ENCODE measurements around the gene NRDE2.

Gene NRDE2

GRCh38 chr14:90331497-90332270, at the start of gene NRDE2:
TSS of gene NRDE2 (minus strand) at chr14:90331941. CDS start at chr14:90331904, 37 bp downstream.
- DNase-seq: peak; percentile 64

GRCh38 chr14:90381011-90381786, 49.5 kb upstream of the NRDE2 start:
- no peak for DNase-seq

- DNase-seq: no peak
These were observed 47.4 kb upstream of the NRDE2 start for GRCh38 chr14:90379106-90379505.

GRCh38 chr14:90378249-90378648, 46.5 kb upstream of the NRDE2 start:
- DNase-seq: no peak

GRCh38 chr14:90375934-90376333, 44.2 kb upstream of the NRDE2 start:
- no peak for DNase-seq

- no peak for DNase-seq
These were observed 43.1 kb upstream of the NRDE2 start for GRCh38 chr14:90374813-90375212.

- DNase-seq: no peak
These were observed 42.1 kb upstream of the NRDE2 start for GRCh38 chr14:90373887-90374286.

GRCh38 chr14:90368946-90369721, 37.4 kb upstream of the NRDE2 start:
- peak; percentile 12 for DNase-seq

GRCh38 chr14:90362558-90362896, 30.8 kb upstream of the NRDE2 start:
- DNase-seq: no peak

GRCh38 chr14:90361865-90362557, 30.3 kb upstream of the NRDE2 start:
- DNase-seq: no peak

GRCh38 chr14:90358359-90358758, 26.6 kb upstream of the NRDE2 start:
- DNase-seq: no peak

GRCh38 chr14:90356925-90357324, 25.2 kb upstream of the NRDE2 start:
- DNase-seq: no peak

GRCh38 chr14:90355540-90356518, 24.1 kb upstream of the NRDE2 start:
- no peak for DNase-seq

GRCh38 chr14:90354551-90355298, 23.0 kb upstream of the NRDE2 start:
- no peak for DNase-seq

- no peak for DNase-seq
These were observed 18.0 kb upstream of the NRDE2 start for GRCh38 chr14:90349739-90350138.

GRCh38 chr14:90348270-90348669, 16.5 kb upstream of the NRDE2 start:
- DNase-seq: no peak

GRCh38 chr14:90345239-90345557, 13.5 kb upstream of the NRDE2 start:
- DNase-seq: no peak

GRCh38 chr14:90344331-90345238, 12.8 kb upstream of the NRDE2 start:
- DNase-seq: no peak

GRCh38 chr14:90342327-90342726, 10.6 kb upstream of the NRDE2 start:
- DNase-seq: no peak

GRCh38 chr14:90341784-90342183, 10.0 kb upstream of the NRDE2 start:
- no peak for DNase-seq
